GM12878 (cell line): ENCODE results near the gene BBS9. TPM values are rescaled to one million over a fixed set of nuclear protein-coding genes. Genes with fewer than 3 reads are reported as not detected.

Source experiments
- ATAC-seq: fragments of 200-7000 bp; cut with Tn5 transposase; 3 replicates; pipeline ENCODE4 v1.9.1; 2020; ENCODE audit warnings: mild to moderate bottlenecking, moderate library complexity
- BruUV-seq: library from RNA; stranded (reverse); fragments of 400-500 nt; replicated peaks from 2 replicates; lab custom pipeline; 2021; lab: Mats Ljungman, UMichigan
- CTCF ChIA-PET: fragments of 300-600 bp; sonication (Branson Sonifier 250); formaldehyde crosslinking; extraction: SDS; loops from one replicate; lab custom pipeline; 2021; ENCODE audit warnings: inconsistent platforms; lab: Yijun Ruan, JAX
- POLR2A ChIA-PET: fragments of 350-600 bp; formaldehyde crosslinking; extraction: SDS; loops from one replicate; lab custom pipeline; 2021; ENCODE audit warnings: inconsistent platforms; lab: Charles Lee
- RAD21 ChIA-PET: fragments of 300-600 bp; sonication (Branson Sonifier 250); formaldehyde crosslinking; loops from one replicate; lab custom pipeline; 2023; ENCODE audit warnings: antibody characterized with exemption; ENCODE audit not compliant: unreplicated experiment; lab: Charles Lee
- SMC1A ChIA-PET: fragments of 300-600 bp; sonication (Branson Sonifier 250); formaldehyde crosslinking; loops from one replicate; lab custom pipeline; 2023; ENCODE audit not compliant: unreplicated experiment, uncharacterized antibody; lab: Charles Lee
- DNase-seq: peaks from one replicate; pipeline ENCODE4 v3.0.0-alpha.2; 2011; ENCODE audit warnings: low read depth, low spot score
- FAIRE-seq: peaks from 3 replicates; lab custom pipeline; 2011; peaks lifted over from hg19 to GRCh38; lab: Jason Lieb, UNC
- H2AFZ ChIP-seq: 2 replicates; pipeline ENCODE4 v1.6.0; 2011; ENCODE audit warnings: low read depth, low read length, control low read depth; ENCODE audit not compliant: control insufficient read depth
- H3K27ac ChIP-seq: 2 replicates; pipeline ENCODE4 v1.5.1; 2011; ENCODE audit warnings: control low read depth; ENCODE audit not compliant: control insufficient read depth, insufficient read depth
- H3K27me3 ChIP-seq, 2 experiments: replicated peaks in 1 of 2; 2 replicates each; pipeline versions ENCODE4 v1.6.0 to v1.6.1; 2011; ENCODE audit warnings: low read length in 1 of 2; ENCODE audit not compliant: control insufficient read depth in 2 of 2, insufficient read depth in 2 of 2
- H3K36me3 ChIP-seq, 2 experiments: 2 replicates each; pipeline ENCODE4 v1.5.1; 2011; ENCODE audit warnings: low read length in 1 of 2; ENCODE audit not compliant: control insufficient read depth in 2 of 2, insufficient read depth in 2 of 2
- H3K4me1 ChIP-seq: 2 replicates; pipeline ENCODE4 v1.6.1; 2011; ENCODE audit warnings: mild to moderate bottlenecking, low read length, moderate library complexity, mixed read lengths; ENCODE audit not compliant: control insufficient read depth, insufficient read depth
- H3K4me2 ChIP-seq: 2 replicates; pipeline ENCODE4 v1.6.0; 2011; ENCODE audit warnings: control low read depth; ENCODE audit not compliant: control insufficient read depth, insufficient read depth
- H3K4me3 ChIP-seq: fragments of 200-600 bp; sonication (generic); 2 replicates; pipeline ENCODE4 v1.5.1; 2016
- H3K79me2 ChIP-seq: 2 replicates; pipeline ENCODE4 v1.6.0; 2011; ENCODE audit warnings: low read length; ENCODE audit not compliant: control insufficient read depth, insufficient read depth
- H3K9ac ChIP-seq: 2 replicates; pipeline ENCODE4 v1.8.0; 2011; ENCODE audit warnings: low read length, control low read depth, mixed read lengths; ENCODE audit not compliant: control insufficient read depth, insufficient read depth
- H3K9me3 ChIP-seq: replicated peaks from 3 replicates; pipeline ENCODE4 v1.5.1; 2011; ENCODE audit warnings: mild to moderate bottlenecking, low read length; ENCODE audit not compliant: control insufficient read depth, insufficient read depth
- H4K20me1 ChIP-seq: 2 replicates; pipeline ENCODE4 v1.6.0; 2011; ENCODE audit not compliant: control insufficient read depth, insufficient read depth
- CHD2 ChIP-seq: IDR thresholded peaks from 2 replicates; pipeline ENCODE4 v1.6.1; 2011; ENCODE audit warnings: low read depth, low read length, improper control_type of control experiment, borderline replicate concordance
- DPF2 ChIP-seq: fragments of 450-650 bp; IDR thresholded peaks from 2 replicates; pipeline ENCODE4 v1.6.1; 2017; ENCODE audit warnings: mild to moderate bottlenecking
- E2F4 ChIP-seq: IDR thresholded peaks from 2 replicates; pipeline ENCODE4 v1.6.1; 2012; ENCODE audit warnings: low read depth, low read length, improper control_type of control experiment
- EGR1 ChIP-seq, 2 experiments: IDR thresholded peaks; 1 replicate in 1 of 2; 2 replicates in 1 of 2; pipeline ENCODE4 v1.6.1; 2011 to 2012; ENCODE audit warnings: low read depth in 2 of 2, low read length in 2 of 2, borderline replicate concordance in 1 of 2, mild to moderate bottlenecking in 1 of 2, moderate library complexity in 1 of 2
- EP300 ChIP-seq, 2 experiments: fragments of 150-350 bp in 1 of 2; IDR thresholded peaks; 2 replicates each; pipeline ENCODE4 v1.6.1; 2011 to 2012; ENCODE audit warnings: low read depth in 2 of 2, low read length in 2 of 2, borderline replicate concordance in 1 of 2, improper control_type of control experiment in 1 of 2, inconsistent platforms in 1 of 2; ENCODE audit not compliant: control insufficient read depth in 1 of 2
- JUNB ChIP-seq: IDR thresholded peaks from 2 replicates; pipeline ENCODE4 v1.6.1; 2016; ENCODE audit warnings: antibody characterized with exemption, mild to moderate bottlenecking
- MXI1 ChIP-seq: fragments of 150-350 bp; IDR thresholded peaks from 2 replicates; pipeline ENCODE4 v1.6.1; 2011; ENCODE audit warnings: low read depth, mild to moderate bottlenecking, inconsistent platforms, low read length, improper control_type of control experiment
- POLR2AphosphoS2 ChIP-seq: IDR thresholded peaks from 2 replicates; pipeline ENCODE4 v1.6.1; 2011; ENCODE audit warnings: low read depth, mild to moderate bottlenecking, low read length, improper control_type of control experiment, moderate library complexity
- POLR2AphosphoS5 ChIP-seq: IDR thresholded peaks from 2 replicates; pipeline ENCODE4 v1.6.1; 2011; ENCODE audit warnings: mild to moderate bottlenecking, low read length, inconsistent platforms
- POU2F2 ChIP-seq: IDR thresholded peaks from 3 replicates; pipeline ENCODE4 v1.6.1; 2011; ENCODE audit warnings: low read depth, mild to moderate bottlenecking, low read length, borderline replicate concordance
- SIX5 ChIP-seq: IDR thresholded peaks from 2 replicates; pipeline ENCODE4 v1.6.1; 2011; ENCODE audit warnings: mild to moderate bottlenecking, low read depth, low read length, moderate library complexity; ENCODE audit not compliant: severe bottlenecking
- STAT1 ChIP-seq: fragments of 450-650 bp; conservative IDR thresholded peaks from 2 replicates; pipeline ENCODE4 v1.6.1; 2014; ENCODE audit warnings: antibody characterized with exemption, mild to moderate bottlenecking
- TAF1 ChIP-seq: IDR thresholded peaks from 2 replicates; pipeline ENCODE4 v1.6.1; 2011; ENCODE audit warnings: mild to moderate bottlenecking, low read depth, low read length, borderline replicate concordance
- TCF12 ChIP-seq: IDR thresholded peaks from 2 replicates; pipeline ENCODE4 v1.6.1; 2011; ENCODE audit warnings: low read depth, mild to moderate bottlenecking, low read length
- ZBTB11 ChIP-seq: fragments of 450-650 bp; formaldehyde crosslinking; IDR thresholded peaks from 2 replicates; pipeline ENCODE4 v1.5.0; 2022; ENCODE audit warnings: mild to moderate bottlenecking, missing genetic modification characterization
- WGBS: methylation state at CpG from one replicate; pipeline ENCODE4 v1.1.6; 2016; ENCODE audit warnings: low lambda C conversion rate; ENCODE audit not compliant: insufficient replicate concordance, insufficient coverage; ENCODE audit errors: missing lambda C conversion rate; 5-methylcytosine and 5-hydroxymethylcytosine counted together
- in situ Hi-C: fragments of 300-500 bp; cut with MboI; formaldehyde crosslinking; loops from 9 replicates; pipeline ENCODE4 v1.14.3; 2018; ENCODE audit warnings: mixed read lengths
- intact Hi-C: fragments of 100-400 bp; cut with micrococcal nuclease; formaldehyde crosslinking; loops from one replicate; pipeline ENCODE4 v1.14.2; 2022; ENCODE audit not compliant: unreplicated experiment
- polyA plus RNA-seq, 11 experiments: library from polyadenylated mRNA; depleted of rRNA in 4 of 11; unstranded in 6 of 11; stranded (reverse) in 5 of 11; fragments of >200 nt; fragmentation: Nextera tagmentation in 4 of 11; fragmentation: Illumina TruSeq in 1 of 11; extraction: Ambion mirVana in 4 of 11; extraction: Trizol in 1 of 11; gene quantifications; 1 replicate in 1 of 11; 2 replicates in 10 of 11; pipeline versions ENCODE4 v1.2.1 to v1.2.3, GENCODE V29; 2011 to 2016; ENCODE audit warnings: inconsistent platforms in 2 of 11, missing spikeins in 2 of 11, low read depth in 1 of 11
- total RNA-seq, 4 experiments: library from RNA; depleted of rRNA in 3 of 4; stranded (reverse); fragments of >200 nt in 3 of 4; fragmentation: Illumina TruSeq in 1 of 4; extraction: Trizol in 1 of 4; gene quantifications; 2 replicates each; pipeline versions ENCODE4 v1.2.1 to v1.2.3, GENCODE V29; 2013 to 2021
- TF ChIP-seq, protein P1 (sequence below): fragments of 450-650 bp; IDR thresholded peaks from 2 replicates; pipeline ENCODE4 v1.6.1; 2014; ENCODE audit warnings: mild to moderate bottlenecking
- TF ChIP-seq, protein P2 (sequence below): fragments of 450-650 bp; IDR thresholded peaks from 2 replicates; pipeline ENCODE4 v1.6.1; 2017; ENCODE audit warnings: mild to moderate bottlenecking

Gene BBS9
- total and polyA plus RNA-seq, 10 of the 15 experiments (the other 5 are each of a cell fraction or from before 2014, with no cell fraction given): 1.2 to 5.6 (median 2.3) TPM

GRCh38 chr7:33636359-33636758 is 507.0 kb downstream of the BBS9 start:
- no peak for TF ChIP-seq E2F4
- TF ChIP-seq EP300 (IDR thresholded peaks at IDR 0.05; ENCODE audit: borderline replicate concordance in 1 of 2, control insufficient read depth in 1 of 2, low read depth in 2 of 2, low read length in 2 of 2): no peak
- TF ChIP-seq MXI1: no peak
- no peak for TF ChIP-seq POU2F2
- TF ChIP-seq POLR2AphosphoS2: no peak
- TF ChIP-seq TAF1: no peak
- TF ChIP-seq STAT1: no peak
- TF ChIP-seq ZBTB11 (CRISPR knock-in tag): no peak
- TF ChIP-seq EGR1 (IDR thresholded peaks at IDR 0.05; ENCODE audit: borderline replicate concordance in 1 of 2, low read depth in 2 of 2, low read length in 2 of 2): no peak
- TF ChIP-seq SIX5: no peak
- TF ChIP-seq, protein P1, sequence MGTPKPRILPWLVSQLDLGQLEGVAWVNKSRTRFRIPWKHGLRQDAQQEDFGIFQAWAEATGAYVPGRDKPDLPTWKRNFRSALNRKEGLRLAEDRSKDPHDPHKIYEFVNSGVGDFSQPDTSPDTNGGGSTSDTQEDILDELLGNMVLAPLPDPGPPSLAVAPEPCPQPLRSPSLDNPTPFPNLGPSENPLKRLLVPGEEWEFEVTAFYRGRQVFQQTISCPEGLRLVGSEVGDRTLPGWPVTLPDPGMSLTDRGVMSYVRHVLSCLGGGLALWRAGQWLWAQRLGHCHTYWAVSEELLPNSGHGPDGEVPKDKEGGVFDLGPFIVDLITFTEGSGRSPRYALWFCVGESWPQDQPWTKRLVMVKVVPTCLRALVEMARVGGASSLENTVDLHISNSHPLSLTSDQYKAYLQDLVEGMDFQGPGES: no peak
- TF ChIP-seq, protein P2, sequence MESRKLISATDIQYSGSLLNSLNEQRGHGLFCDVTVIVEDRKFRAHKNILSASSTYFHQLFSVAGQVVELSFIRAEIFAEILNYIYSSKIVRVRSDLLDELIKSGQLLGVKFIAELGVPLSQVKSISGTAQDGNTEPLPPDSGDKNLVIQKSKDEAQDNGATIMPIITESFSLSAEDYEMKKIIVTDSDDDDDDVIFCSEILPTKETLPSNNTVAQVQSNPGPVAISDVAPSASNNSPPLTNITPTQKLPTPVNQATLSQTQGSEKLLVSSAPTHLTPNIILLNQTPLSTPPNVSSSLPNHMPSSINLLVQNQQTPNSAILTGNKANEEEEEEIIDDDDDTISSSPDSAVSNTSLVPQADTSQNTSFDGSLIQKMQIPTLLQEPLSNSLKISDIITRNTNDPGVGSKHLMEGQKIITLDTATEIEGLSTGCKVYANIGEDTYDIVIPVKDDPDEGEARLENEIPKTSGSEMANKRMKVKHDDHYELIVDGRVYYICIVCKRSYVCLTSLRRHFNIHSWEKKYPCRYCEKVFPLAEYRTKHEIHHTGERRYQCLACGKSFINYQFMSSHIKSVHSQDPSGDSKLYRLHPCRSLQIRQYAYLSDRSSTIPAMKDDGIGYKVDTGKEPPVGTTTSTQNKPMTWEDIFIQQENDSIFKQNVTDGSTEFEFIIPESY: no peak
- TF ChIP-seq JUNB: no peak
- TF ChIP-seq POLR2AphosphoS5: no peak
- TF ChIP-seq CHD2: no peak
- TF ChIP-seq TCF12: no peak
- no peak for TF ChIP-seq DPF2
- SMC1A ChIA-PET: interaction anchor here (2.3 kb wide), 1 partner anchor 11 kb away, joined by 5 read pairs; no protein-coding TSS in a partner anchor
- H3K9me3 ChIP-seq: no peaks in the 10 kb centered on the region
- no TSS peak for BruUV-seq
- H3K4me3 ChIP-seq: no peak overlapping the region
- DNase-seq (no peak), ATAC-seq (no peak), FAIRE-seq (no peak)
- WGBS: 16% methylated on average over 3 of the region's 3 CpGs
- no peak overlapping the region for H2AFZ ChIP-seq
- H3K27me3 ChIP-seq: no peaks in the 10 kb centered on the region; a peak in 1 of 4 replicates
- RAD21 ChIA-PET: no interaction called here
- CTCF ChIA-PET: no interaction called here
- POLR2A ChIA-PET: no interaction called here
- H3K4me1 ChIP-seq: no peaks in the 10 kb centered on the region
- no peaks in the 10 kb centered on the region for H3K79me2 ChIP-seq
- intact Hi-C loops (no loop called here), in situ Hi-C loops (no loop called here)
- no peaks in the 10 kb centered on the region for H4K20me1 ChIP-seq
- H3K36me3 ChIP-seq: no peaks in the 10 kb centered on the region
- no peak overlapping the region for H3K27ac ChIP-seq
- H3K9ac ChIP-seq: no peak overlapping the region
- no peak overlapping the region for H3K4me2 ChIP-seq
